Mucosa of stomach (tissue), 1 donor: ENCODE data around the gene FYB2.

Experiments used
- H3K27me3 ChIP-seq: one replicate; pipeline ENCODE4 v1.7.0; 2013; ENCODE audit warnings: mild to moderate bottlenecking, low read length; ENCODE audit not compliant: control insufficient read depth, insufficient read depth
- H3K36me3 ChIP-seq: one replicate; pipeline ENCODE4 v1.7.0; 2013; ENCODE audit warnings: low read length; ENCODE audit not compliant: control insufficient read depth, insufficient read depth
- H3K4me1 ChIP-seq: one replicate; pipeline ENCODE4 v1.7.0; 2013; ENCODE audit warnings: mild to moderate bottlenecking, low read length; ENCODE audit not compliant: control insufficient read depth, insufficient read depth
- H3K4me3 ChIP-seq: one replicate; pipeline ENCODE4 v1.7.0; 2013; ENCODE audit warnings: low read length
- H3K9ac ChIP-seq: one replicate; pipeline ENCODE4 v1.7.0; 2013; ENCODE audit warnings: mild to moderate bottlenecking, low read length, moderate library complexity
- H3K9me3 ChIP-seq: one replicate; pipeline ENCODE4 v1.7.0; 2013; ENCODE audit warnings: mild to moderate bottlenecking, low read length, moderate library complexity; ENCODE audit not compliant: control insufficient read depth
- donor health status: Pancreatic carcinoma.

FYB2 gene

GRCh38 chr1:56688522-56689026, 130.6 kb downstream of the FYB2 start:
- H3K4me1 ChIP-seq, result no peaks in the 10 kb centered on the region
- H3K36me3 ChIP-seq, result no peaks in the 10 kb centered on the region
- H3K27me3 ChIP-seq, result no peaks in the 10 kb centered on the region
- H3K4me3 ChIP-seq, result no peak overlapping the region
- no peak overlapping the region for H3K9ac ChIP-seq
- H3K9me3 ChIP-seq, result no peaks in the 10 kb centered on the region

GRCh38 chr1:56686169-56686568, 133.0 kb downstream of the FYB2 start:
- no peaks in the 10 kb centered on the region for H3K9me3 ChIP-seq
- no peaks in the 10 kb centered on the region for H3K4me1 ChIP-seq
- H3K9ac ChIP-seq, result no peak overlapping the region
- no peak overlapping the region for H3K4me3 ChIP-seq
- H3K36me3 ChIP-seq, result no peaks in the 10 kb centered on the region
- no peaks in the 10 kb centered on the region for H3K27me3 ChIP-seq

GRCh38 chr1:56683569-56683968, 135.6 kb downstream of the FYB2 start:
- no peaks in the 10 kb centered on the region for H3K27me3 ChIP-seq
- no peaks in the 10 kb centered on the region for H3K36me3 ChIP-seq
- H3K9me3 ChIP-seq, result no peaks in the 10 kb centered on the region
- H3K9ac ChIP-seq, result no peak overlapping the region
- no peaks in the 10 kb centered on the region for H3K4me1 ChIP-seq
- no peak overlapping the region for H3K4me3 ChIP-seq

- no peaks in the 10 kb centered on the region for H3K9me3 ChIP-seq
- no peak overlapping the region for H3K9ac ChIP-seq
- no peak overlapping the region for H3K4me3 ChIP-seq
These were observed 142.6 kb downstream of the FYB2 start for GRCh38 chr1:56676571-56677035.

GRCh38 chr1:56675763-56676162, 143.4 kb downstream of the FYB2 start:
- Histone ChIP-seq H3K4me1 (no peaks in the 10 kb centered on the region), H3K36me3 (no peaks in the 10 kb centered on the region), H3K4me3 (no peak overlapping the region), H3K27me3 (no peaks in the 10 kb centered on the region), H3K9me3 (no peaks in the 10 kb centered on the region), H3K9ac (no peak overlapping the region)

More at GRCh38 chr1:56676571-56677035, 142.6 kb downstream of the FYB2 start:
- H3K36me3 ChIP-seq, result no peaks in the 10 kb centered on the region
- no peaks in the 10 kb centered on the region for H3K27me3 ChIP-seq
- H3K4me1 ChIP-seq, result no peaks in the 10 kb centered on the region

GRCh38 chr1:56672579-56672978, 146.6 kb downstream of the FYB2 start:
- Histone ChIP-seq H3K36me3 (no peaks in the 10 kb centered on the region), H3K27me3 (no peaks in the 10 kb centered on the region), H3K9ac (no peak overlapping the region), H3K4me3 (no peak overlapping the region), H3K9me3 (no peaks in the 10 kb centered on the region), H3K4me1 (no peaks in the 10 kb centered on the region)

GRCh38 chr1:56671542-56671941, 147.7 kb downstream of the FYB2 start:
- H3K9ac ChIP-seq, result no peak overlapping the region
- H3K4me3 ChIP-seq, result no peak overlapping the region
- H3K4me1 ChIP-seq, result no peaks in the 10 kb centered on the region
- H3K9me3 ChIP-seq, result no peaks in the 10 kb centered on the region
- no peaks in the 10 kb centered on the region for H3K36me3 ChIP-seq
- H3K27me3 ChIP-seq, result no peaks in the 10 kb centered on the region

GRCh38 chr1:56671085-56671484, 148.1 kb downstream of the FYB2 start:
- Histone ChIP-seq H3K36me3 (no peaks in the 10 kb centered on the region), H3K4me1 (no peaks in the 10 kb centered on the region), H3K4me3 (no peak overlapping the region)

GRCh38 chr1:56670350-56670749, 148.9 kb downstream of the FYB2 start:
- H3K4me3 ChIP-seq, result no peak overlapping the region
- H3K9ac ChIP-seq, result no peak overlapping the region

More at GRCh38 chr1:56671085-56671484, 148.1 kb downstream of the FYB2 start:
- Histone ChIP-seq H3K9me3 (no peaks in the 10 kb centered on the region), H3K27me3 (no peaks in the 10 kb centered on the region), H3K9ac (no peak overlapping the region)

More at GRCh38 chr1:56670350-56670749, 148.9 kb downstream of the FYB2 start:
- no peaks in the 10 kb centered on the region for H3K4me1 ChIP-seq
- no peaks in the 10 kb centered on the region for H3K36me3 ChIP-seq
- H3K9me3 ChIP-seq, result no peaks in the 10 kb centered on the region
- H3K27me3 ChIP-seq, result no peaks in the 10 kb centered on the region
